Glutamatergic neuron (in vitro differentiated cells): ENCODE results near the gene RBM39. TPM values are rescaled to one million over a fixed set of nuclear protein-coding genes. Genes with fewer than 3 reads are reported as not detected.
"Not testable (repeated sequence)": the region's sequence is repeated elsewhere in the genome, so short reads cannot be mapped to it uniquely, and the experiment has no call there.

ENCODE experiments used
- DNase-seq: peaks from one replicate; pipeline ENCODE4 v3.0.0; 2022
- H3K27ac Mint-ChIP-seq: one replicate; pipeline ENCODE4 v1.8.0; 2020; ENCODE audit warnings: mild to moderate bottlenecking, mixed read lengths, inconsistent platforms; ENCODE audit not compliant: unreplicated experiment
- H3K27me3 Mint-ChIP-seq: one replicate; pipeline ENCODE4 v1.8.0; 2020; ENCODE audit warnings: mild to moderate bottlenecking, moderate library complexity, mixed read lengths, inconsistent platforms; ENCODE audit not compliant: unreplicated experiment
- H3K36me3 Mint-ChIP-seq: one replicate; pipeline ENCODE4 v1.8.0; 2020; ENCODE audit warnings: mild to moderate bottlenecking, mixed read lengths, inconsistent platforms; ENCODE audit not compliant: unreplicated experiment
- H3K4me1 Mint-ChIP-seq: one replicate; pipeline ENCODE4 v1.8.0; 2020; ENCODE audit warnings: mild to moderate bottlenecking, low read depth, mixed read lengths, inconsistent platforms; ENCODE audit not compliant: unreplicated experiment
- H3K4me3 Mint-ChIP-seq: one replicate; pipeline ENCODE4 v1.8.0; 2020; ENCODE audit warnings: mild to moderate bottlenecking, mixed read lengths, inconsistent platforms; ENCODE audit not compliant: unreplicated experiment
- H3K9me3 Mint-ChIP-seq: one replicate; pipeline ENCODE4 v1.8.0; 2020; ENCODE audit warnings: mild to moderate bottlenecking, moderate library complexity, mixed read lengths, inconsistent platforms; ENCODE audit not compliant: unreplicated experiment
- total RNA-seq: library from RNA; stranded (reverse); fragmentation: NEBNext Ultra II Directional; extraction: Animal tissue kit (Norgen Biotek cat#: 25700); gene quantifications from one replicate; pipeline ENCODE4 v1.2.1, GENCODE V29; 2021; ENCODE audit not compliant: unreplicated experiment
- TF ChIP-seq, protein P1 (sequence below): fragments of 200-600 bp; sonication (generic); IDR thresholded peaks from one replicate; pipeline ENCODE4 v1.5.0; 2021; ENCODE audit not compliant: partially characterized antibody, unreplicated experiment

RBM39 gene
- total RNA-seq, 1 donor from 2014 or later: 358 TPM

DNA sequence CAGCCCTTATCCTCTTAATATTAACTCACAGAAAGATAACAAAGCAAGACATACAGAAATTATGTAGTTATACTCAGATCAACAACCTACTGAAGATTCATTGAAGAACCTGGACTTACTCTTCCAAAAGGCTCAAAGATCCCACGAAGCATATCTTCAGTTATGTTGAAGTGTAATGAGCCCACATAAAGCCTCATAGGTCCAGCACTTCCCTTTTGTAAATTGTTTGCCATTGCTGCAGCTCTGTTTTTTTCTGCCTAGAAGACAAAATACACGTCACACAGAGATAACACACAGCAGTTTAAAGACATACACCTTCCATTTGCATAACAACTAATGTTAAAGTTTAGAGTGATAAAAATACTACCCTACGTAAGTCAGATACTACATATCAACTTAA is 20.4 kb downstream of the RBM39 start:
- no peak overlapping the region for H3K4me3 Mint-ChIP-seq
- H3K4me1 Mint-ChIP-seq: no peaks in the 10 kb centered on the region
- TF ChIP-seq, protein P1, sequence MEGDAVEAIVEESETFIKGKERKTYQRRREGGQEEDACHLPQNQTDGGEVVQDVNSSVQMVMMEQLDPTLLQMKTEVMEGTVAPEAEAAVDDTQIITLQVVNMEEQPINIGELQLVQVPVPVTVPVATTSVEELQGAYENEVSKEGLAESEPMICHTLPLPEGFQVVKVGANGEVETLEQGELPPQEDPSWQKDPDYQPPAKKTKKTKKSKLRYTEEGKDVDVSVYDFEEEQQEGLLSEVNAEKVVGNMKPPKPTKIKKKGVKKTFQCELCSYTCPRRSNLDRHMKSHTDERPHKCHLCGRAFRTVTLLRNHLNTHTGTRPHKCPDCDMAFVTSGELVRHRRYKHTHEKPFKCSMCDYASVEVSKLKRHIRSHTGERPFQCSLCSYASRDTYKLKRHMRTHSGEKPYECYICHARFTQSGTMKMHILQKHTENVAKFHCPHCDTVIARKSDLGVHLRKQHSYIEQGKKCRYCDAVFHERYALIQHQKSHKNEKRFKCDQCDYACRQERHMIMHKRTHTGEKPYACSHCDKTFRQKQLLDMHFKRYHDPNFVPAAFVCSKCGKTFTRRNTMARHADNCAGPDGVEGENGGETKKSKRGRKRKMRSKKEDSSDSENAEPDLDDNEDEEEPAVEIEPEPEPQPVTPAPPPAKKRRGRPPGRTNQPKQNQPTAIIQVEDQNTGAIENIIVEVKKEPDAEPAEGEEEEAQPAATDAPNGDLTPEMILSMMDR: no peak
- H3K36me3 Mint-ChIP-seq: no peaks in the 10 kb centered on the region
- peaks cover 2% of the 10 kb centered on the region for H3K27me3 Mint-ChIP-seq
- H3K27ac Mint-ChIP-seq: no peak overlapping the region
- DNase-seq: no peak
- peaks cover under 1% of the 10 kb centered on the region for H3K9me3 Mint-ChIP-seq

DNA sequence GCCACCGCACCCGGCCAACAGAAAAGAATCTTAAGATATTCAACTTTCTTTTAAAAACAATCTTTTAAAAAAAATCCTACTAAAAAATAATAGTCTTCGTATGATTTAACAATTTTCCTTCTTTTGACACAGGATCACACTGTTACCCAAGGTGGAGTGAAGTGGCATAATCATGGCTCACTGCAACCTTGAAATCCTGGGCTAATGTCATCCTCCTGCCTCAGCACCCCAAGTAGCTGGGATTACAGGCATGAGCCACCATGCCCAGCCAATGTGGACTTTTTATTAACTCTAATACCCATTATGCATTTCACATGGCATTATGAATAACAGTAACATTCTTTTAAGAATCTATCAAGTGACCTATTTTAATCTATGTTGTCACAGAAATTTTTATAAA is 20.8 kb downstream of the RBM39 start:
- Mint-ChIP-seq H3K27ac (no peak overlapping the region), H3K4me3 (no peak overlapping the region), H3K4me1 (no peaks in the 10 kb centered on the region), H3K9me3 (no peaks in the 10 kb centered on the region), H3K27me3 (peaks cover 2% of the 10 kb centered on the region), H3K36me3 (no peaks in the 10 kb centered on the region)
- DNase-seq: no peak
- TF ChIP-seq, protein P1: no peak

GRCh38 chr20:35720165-35721123 is 21.6 kb downstream of the RBM39 start:
- H3K36me3 Mint-ChIP-seq: no peaks in the 10 kb centered on the region
- no peak overlapping the region for H3K4me3 Mint-ChIP-seq
- no peaks in the 10 kb centered on the region for H3K9me3 Mint-ChIP-seq
- TF ChIP-seq, protein P1: no peak
- DNase-seq: no peak
- peaks cover 2% of the 10 kb centered on the region for H3K27me3 Mint-ChIP-seq
- H3K27ac Mint-ChIP-seq: no peak overlapping the region
- H3K4me1 Mint-ChIP-seq: no peaks in the 10 kb centered on the region

GRCh38 chr20:35719717-35720116 is 22.3 kb downstream of the RBM39 start:
- Mint-ChIP-seq H3K4me3 (no peak overlapping the region), H3K9me3 (no peaks in the 10 kb centered on the region), H3K27me3 (no peaks in the 10 kb centered on the region), H3K27ac (no peak overlapping the region), H3K36me3 (no peaks in the 10 kb centered on the region), H3K4me1 (no peaks in the 10 kb centered on the region)
- TF ChIP-seq, protein P1: no peak
- DNase-seq: no peak

GRCh38 chr20:35718972-35719635 is 23.0 kb downstream of the RBM39 start:
- no peak overlapping the region for H3K27ac Mint-ChIP-seq
- H3K36me3 Mint-ChIP-seq: no peaks in the 10 kb centered on the region
- no peak overlapping the region for H3K4me3 Mint-ChIP-seq
- DNase-seq: no peak
- H3K9me3 Mint-ChIP-seq: no peaks in the 10 kb centered on the region
- H3K4me1 Mint-ChIP-seq: no peaks in the 10 kb centered on the region
- TF ChIP-seq, protein P1: no peak
- H3K27me3 Mint-ChIP-seq: no peaks in the 10 kb centered on the region

DNA sequence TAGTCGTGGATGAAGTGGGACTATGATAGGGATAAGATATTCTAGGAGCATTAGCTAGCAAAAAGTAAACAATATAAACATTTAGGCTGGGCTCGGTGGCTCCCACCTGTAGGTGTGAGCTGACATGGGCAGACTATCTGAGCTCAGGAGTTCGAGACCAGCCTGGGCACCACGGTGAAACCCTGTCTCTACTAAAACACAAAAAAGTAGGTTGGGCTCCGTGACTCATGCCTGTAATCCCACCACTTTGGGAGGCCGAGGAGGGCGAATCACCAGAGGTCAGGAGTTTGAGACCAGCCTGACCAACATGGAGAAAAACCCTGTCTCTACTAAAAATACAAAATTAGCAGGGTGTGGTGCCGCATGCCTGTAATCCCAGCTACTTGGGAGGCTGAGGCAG is 23.7 kb downstream of the RBM39 start:
- H3K4me1 Mint-ChIP-seq, H3K4me3 Mint-ChIP-seq, DNase-seq, H3K9me3 Mint-ChIP-seq, H3K36me3 Mint-ChIP-seq, H3K27me3 Mint-ChIP-seq: not testable (repeated sequence)
- H3K27ac Mint-ChIP-seq: peak overlapping the region; percentile 15
